NCI-H2196 (cell line): ENCODE results near the gene MAP2K3.
"Not testable (repeated sequence)": the region's sequence is repeated elsewhere in the genome, so short reads cannot be mapped to it uniquely, and the experiment has no call there.

Source experiments
- DNase-seq: peaks from one replicate; lab custom pipeline; 2025; ENCODE audit not compliant: unreplicated experiment; lab: John Stamatoyannopoulos, UW

MAP2K3 gene

DNA sequence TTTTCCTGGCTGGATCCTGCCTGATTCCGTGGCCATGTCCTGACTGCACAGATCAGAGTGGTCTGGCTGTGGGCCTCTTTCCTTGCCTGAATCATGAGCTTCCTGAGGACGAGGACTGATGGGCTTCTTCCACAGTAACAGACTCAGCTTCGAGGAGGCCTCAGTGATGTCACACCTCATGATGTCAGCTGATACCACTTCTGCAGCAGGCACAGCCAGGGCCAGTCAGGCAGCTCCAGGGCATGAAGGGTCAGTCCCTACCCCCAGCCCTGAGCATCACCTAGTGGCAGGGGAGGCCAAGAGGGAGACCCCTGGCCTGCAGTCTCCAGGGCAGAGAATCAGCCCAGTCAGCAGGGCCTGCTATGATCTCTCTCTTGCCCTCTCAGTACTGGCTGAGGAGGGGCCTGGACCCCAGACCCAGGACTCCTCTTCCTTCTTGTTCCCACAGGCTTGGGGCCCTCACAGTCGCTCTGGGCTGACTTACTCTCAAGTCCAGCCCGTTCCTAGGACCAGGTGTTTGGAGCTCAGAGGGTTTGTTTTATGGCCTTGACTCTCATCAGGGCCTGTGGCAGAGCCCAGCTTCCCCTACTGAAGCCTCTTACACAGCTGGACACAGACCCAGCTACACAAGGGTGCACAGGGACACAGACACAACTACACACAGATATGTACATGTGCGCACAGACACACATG is 65.0 kb downstream of the MAP2K3 start:
- not testable (repeated sequence) for DNase-seq

- DNase-seq = not testable (repeated sequence)
Measured at GRCh38 chr17:21350495-21350894, 66.0 kb downstream of the MAP2K3 start.

GRCh38 chr17:21351366-21352065 is 67.0 kb downstream of the MAP2K3 start:
- no peak for DNase-seq

DNA sequence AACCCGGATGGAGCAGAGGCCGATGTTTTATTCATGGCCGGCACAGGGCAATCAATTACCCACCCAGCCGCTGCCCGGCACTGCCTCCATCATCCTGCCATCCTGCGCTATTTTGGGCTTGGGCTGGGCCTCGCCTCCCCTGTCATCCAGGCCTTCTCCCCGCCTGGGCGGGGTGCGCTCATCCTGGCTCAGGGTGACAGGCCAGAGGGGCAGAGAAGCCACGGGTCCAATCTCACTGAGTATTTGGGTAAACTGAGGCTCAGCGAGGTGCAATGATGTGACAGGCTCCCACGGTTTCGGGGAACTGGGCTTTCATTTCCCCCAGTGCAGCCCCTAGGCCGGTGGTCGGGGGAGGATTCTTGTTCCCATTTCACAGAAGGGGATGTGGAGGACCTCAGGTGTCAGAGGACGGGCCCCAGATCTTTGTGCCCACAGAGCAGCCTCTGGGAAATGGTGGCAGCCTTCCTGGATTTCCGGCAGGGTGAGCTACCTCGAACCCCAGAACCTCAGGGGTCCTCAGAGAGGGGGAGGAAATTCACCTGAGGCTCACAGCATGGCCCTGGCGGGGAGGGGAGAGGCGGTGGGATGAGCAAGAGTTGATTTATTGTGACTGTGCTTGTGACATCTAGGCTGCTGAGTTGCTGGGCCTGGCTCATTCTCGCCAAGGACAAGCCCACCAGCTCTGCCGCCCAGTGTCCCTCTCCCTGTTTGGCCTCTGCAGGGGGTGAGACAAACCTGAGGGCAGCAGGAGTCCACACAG is 67.9 kb downstream of the MAP2K3 start:
- DNase-seq = no peak

DNA sequence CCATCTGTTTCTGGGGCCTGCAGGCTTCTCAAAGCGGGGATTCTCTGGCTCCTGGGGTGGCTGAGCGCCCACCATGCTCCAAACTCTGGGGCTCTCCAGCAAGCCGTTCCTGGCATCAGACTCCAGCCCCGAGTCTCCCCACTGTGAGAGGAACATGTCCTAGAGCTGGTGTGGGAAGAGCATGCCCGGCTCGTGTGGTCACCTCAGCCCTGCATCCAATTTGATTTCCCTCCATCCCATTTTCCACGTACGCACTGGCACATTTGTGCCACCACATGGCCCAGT is 68.4 kb downstream of the MAP2K3 start:
- DNase-seq = no peak

DNA sequence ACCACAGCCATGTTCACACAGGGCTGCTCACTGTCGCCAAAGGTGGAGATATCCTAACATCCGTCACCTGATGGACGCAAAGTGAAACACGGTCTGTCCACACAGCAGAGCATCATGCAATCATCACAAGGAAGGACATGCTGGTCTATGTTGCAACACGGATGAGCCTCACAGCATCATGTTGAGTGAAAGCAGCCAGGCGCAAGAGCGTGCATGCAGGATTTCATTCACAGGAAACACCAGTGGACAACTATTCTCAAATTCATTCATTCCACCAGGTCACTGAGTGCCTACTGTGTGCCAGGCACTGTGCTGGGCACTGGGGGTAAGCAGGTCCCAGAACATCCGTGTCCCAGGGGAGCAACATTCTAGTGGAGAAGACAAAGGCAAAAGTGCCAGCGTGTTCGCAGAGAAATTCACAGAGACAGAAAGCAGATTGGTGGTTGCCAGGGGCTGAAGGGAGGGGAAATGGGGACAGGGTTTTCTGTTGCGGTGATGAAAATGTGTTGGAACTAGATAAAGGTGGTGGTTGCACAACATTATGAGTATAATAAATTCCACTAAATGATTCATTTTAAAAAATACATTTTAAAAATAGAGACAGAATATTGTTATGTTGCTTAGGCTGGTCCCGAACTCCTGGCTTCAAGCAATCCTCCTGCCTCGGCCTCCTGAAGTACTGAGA is 69.0 kb downstream of the MAP2K3 start:
- no peak for DNase-seq

- DNase-seq = no peak
Measured at GRCh38 chr17:21354796-21355385, 70.4 kb downstream of the MAP2K3 start.

DNA sequence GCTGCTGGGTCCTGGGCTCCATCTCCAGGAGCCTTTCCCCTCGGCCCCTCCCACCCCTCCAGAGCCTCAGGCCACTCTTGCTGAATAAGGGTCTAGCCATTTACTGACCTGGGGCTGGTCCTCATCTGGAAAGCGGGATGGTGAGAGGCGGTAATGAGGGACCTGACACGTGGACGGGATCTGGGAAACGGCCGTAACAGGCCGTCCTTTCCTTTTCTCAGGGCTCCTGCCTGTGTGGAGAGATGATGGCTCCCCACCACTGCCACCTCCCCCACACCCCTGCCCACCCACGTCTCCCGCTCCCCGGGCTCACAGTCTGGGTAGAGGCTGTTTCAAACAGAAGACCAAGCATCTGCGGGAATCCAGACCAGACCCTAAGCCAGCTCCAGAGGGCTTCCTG is 71.1 kb downstream of the MAP2K3 start:
- DNase-seq = no peak

- DNase-seq = no peak
Measured at GRCh38 chr17:21356537-21357127, 72.1 kb downstream of the MAP2K3 start.

- no peak for DNase-seq
Measured at GRCh38 chr17:21357281-21357680, 72.8 kb downstream of the MAP2K3 start.

DNA sequence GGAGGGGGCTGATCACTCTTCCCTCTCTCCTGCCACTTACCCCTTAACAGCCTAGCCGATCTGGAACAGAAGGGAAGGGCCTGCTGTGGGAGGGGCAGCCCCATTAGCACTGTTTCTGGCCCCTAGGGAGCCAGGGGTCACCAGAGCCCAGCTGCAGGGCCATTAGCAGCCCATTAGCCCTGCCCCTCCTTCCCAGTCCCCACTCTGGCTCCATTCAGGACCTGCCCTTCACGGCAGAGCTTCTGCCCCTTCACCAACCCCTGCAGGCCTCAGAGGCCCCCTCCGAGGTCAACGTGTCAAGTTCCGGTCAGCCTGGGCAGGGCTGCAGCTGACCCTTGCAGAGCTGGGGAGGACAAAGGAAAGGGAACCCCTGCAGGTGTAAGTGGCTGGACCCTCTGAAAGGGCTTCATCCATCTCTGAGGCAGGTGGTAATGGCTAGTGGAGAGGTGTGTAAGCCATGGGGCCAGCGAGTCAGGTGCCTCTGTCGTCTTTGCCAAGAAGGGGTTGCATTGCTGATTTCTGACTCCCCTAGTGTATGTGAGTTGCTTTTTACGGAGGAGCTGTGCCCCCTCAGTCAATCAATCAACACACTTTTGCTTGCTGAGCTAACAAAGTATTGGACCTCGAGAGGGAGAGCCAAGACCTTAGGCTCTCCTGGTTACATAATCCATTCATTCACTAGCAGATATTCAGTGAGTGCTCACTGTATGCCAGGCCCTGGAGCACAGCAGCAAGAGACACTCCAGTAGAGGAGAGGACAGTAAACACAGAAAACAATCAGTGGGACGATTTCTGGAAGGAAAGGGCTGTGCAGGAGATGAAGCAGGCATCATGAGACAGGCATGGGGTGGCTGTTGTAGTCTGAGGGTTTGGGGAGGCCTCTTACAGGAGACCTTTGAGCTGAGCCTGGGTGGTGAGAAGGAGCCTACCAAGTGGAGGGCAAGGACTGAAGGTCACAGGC is 73.5 kb downstream of the MAP2K3 start:
- DNase-seq = no peak

DNA sequence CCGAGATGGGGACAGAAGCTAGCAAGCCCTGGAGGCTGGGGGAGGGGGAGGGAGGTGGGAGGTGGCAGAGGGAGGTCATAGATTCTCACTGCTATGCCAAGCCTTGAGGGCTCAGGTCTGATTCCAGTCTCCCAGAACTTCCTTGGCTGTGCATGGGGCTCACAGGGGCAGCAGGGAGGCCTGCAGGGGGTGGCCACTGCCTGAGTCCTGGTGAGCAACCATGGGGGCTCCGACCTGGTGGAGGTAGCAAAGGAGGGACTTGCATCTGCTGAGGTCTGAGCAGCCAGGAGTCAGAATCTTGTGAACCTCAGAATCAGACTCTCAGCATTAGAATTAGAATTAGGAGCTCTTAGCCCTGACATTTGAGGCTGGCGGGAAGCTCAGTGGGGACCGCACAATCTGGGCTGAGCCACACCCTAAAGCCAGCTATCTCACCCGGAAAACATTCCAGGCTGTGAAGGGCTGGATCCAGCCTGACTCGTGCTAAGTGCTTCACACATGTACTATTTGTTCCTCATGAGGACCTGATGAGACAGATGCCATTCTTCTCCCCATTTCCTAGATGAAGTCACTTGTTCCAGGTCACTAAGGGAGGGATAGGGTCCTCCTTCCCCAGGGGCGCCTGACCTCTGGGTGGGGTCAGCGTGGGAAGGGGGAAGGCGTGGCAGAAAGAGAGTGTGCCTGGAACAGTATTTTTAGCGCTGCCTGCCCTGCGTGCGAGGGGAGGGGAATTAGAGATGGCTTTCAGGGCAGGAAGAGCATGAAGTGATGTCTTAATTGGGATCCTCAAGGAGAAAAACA is 74.4 kb downstream of the MAP2K3 start:
- DNase-seq = no peak

GRCh38 chr17:21359483-21359840 is 75.0 kb downstream of the MAP2K3 start:
- DNase-seq = no peak

- no peak for DNase-seq
Measured at GRCh38 chr17:21360048-21360447, 75.5 kb downstream of the MAP2K3 start.

GRCh38 chr17:21361020-21361809 is 76.7 kb downstream of the MAP2K3 start:
- DNase-seq = no peak

DNA sequence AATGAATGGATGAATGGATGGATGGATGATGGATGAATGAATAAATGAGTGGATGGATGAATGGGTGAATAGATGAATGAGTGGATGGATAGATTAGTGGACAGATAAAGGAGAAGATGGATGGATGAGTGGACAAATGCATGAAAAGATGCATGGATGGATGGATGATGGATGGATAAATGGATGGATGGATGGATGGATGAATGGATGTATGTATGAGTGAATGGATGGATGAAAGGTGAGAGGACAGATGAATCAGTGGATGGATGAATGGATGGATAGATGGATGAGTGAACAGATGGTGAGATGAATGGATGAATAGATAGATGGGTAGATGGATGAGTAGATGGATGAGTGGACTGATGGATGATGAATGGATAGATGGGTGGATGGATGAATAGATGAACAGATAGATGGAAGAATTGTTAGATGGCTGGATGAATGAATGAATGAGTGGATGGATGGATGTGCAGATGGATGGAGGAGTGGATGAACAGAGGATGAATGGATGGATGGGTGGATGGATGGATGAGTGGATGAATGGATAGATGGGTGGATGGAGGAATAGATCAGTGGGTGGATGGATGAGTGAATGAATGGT is 77.9 kb downstream of the MAP2K3 start:
- no peak for DNase-seq

- no peak for DNase-seq
Measured at GRCh38 chr17:21363776-21364642, 79.5 kb downstream of the MAP2K3 start.
